MM.1S (cell line): ENCODE measurements around the gene PMF1.
"Not testable (repeated sequence)": the region's sequence is repeated elsewhere in the genome, so short reads cannot be mapped to it uniquely, and the experiment has no call there.

Experiments
- CTCF ChIP-seq: fragments of 300-600 bp; sonication (generic); IDR thresholded peaks from 2 replicates; pipeline ENCODE4 v1.5.1; 2016; ENCODE audit warnings: antibody characterized with exemption, low read length, mixed read lengths
- EZH2phosphoT487 ChIP-seq: fragments of 300-600 bp; sonication (generic); IDR thresholded peaks from 2 replicates; pipeline ENCODE4 v1.6.1; 2018; ENCODE audit warnings: antibody characterized with exemption, low read length

GRCh38 chr1:156190265-156190664 is 22.5 kb upstream of the PMF1 start:
- not testable (repeated sequence) for TF ChIP-seq CTCF, EZH2phosphoT487
